ENCODE results near the gene COL24A1. TPM values are rescaled to one million over a fixed set of nuclear protein-coding genes. Genes with fewer than 3 reads are reported as not detected.

COL24A1 gene
- total RNA-seq, 1 experiment from 2014 or later, result 0.15 TPM

GRCh38 chr1:85938829-85939228, 217.7 kb downstream of the COL24A1 start:
- CTCF ChIA-PET, result no interaction called here
- POLR2A ChIA-PET (ENCODE audit: low non-redundant PET), result no interaction called here
- H3K27me3 ChIP-seq (replicated peaks; ENCODE audit: insufficient read depth, low read depth, low read length, poor library complexity), result no peaks in the 10 kb centered on the region
- intact Hi-C loops (cut with micrococcal nuclease; ENCODE audit: unreplicated experiment), result no loop called here
- H3K9me3 ChIP-seq (ENCODE audit: low read depth, low read length, poor library complexity, severe bottlenecking), result no peaks in the 10 kb centered on the region
- TF ChIP-seq CTCF (conservative IDR thresholded peaks at IDR 0.05; ENCODE audit: low read depth, low read length) (no peak), EZH2 (IDR thresholded peaks at IDR 0.05; ENCODE audit: borderline replicate concordance, low read depth, low read length, poor library complexity, severe bottlenecking) (no peak)
- no peak overlapping the region for H3K27ac ChIP-seq (ENCODE audit: low read depth, low read length, poor library complexity, severe bottlenecking)
- H3K36me3 ChIP-seq (ENCODE audit: insufficient read depth, low read length, poor library complexity, severe bottlenecking), result no peaks in the 10 kb centered on the region
- BruUV-seq (replicated peaks), result no TSS peak
- no peak overlapping the region for H3K4me3 ChIP-seq (ENCODE audit: low read depth, low read length, poor library complexity, severe bottlenecking)
- DNase-seq (ENCODE audit: low spot score), result no peak
- no peaks in the 10 kb centered on the region for H3K4me1 ChIP-seq (ENCODE audit: insufficient read depth, low read length, poor library complexity, severe bottlenecking)

GRCh38 chr1:85936470-85936869, 220.1 kb downstream of the COL24A1 start:
- Histone ChIP-seq H3K36me3 (ENCODE audit: insufficient read depth, low read length, poor library complexity, severe bottlenecking) (no peaks in the 10 kb centered on the region), H3K4me3 (ENCODE audit: low read depth, low read length, poor library complexity, severe bottlenecking) (no peak overlapping the region), H3K27ac (ENCODE audit: low read depth, low read length, poor library complexity, severe bottlenecking) (no peak overlapping the region), H3K9me3 (ENCODE audit: low read depth, low read length, poor library complexity, severe bottlenecking) (no peaks in the 10 kb centered on the region), H3K27me3 (replicated peaks; ENCODE audit: insufficient read depth, low read depth, low read length, poor library complexity) (no peaks in the 10 kb centered on the region), H3K4me1 (ENCODE audit: insufficient read depth, low read length, poor library complexity, severe bottlenecking) (no peaks in the 10 kb centered on the region)
- no TSS peak for BruUV-seq (replicated peaks)
- ChIA-PET POLR2A (ENCODE audit: low non-redundant PET) (no interaction called here), CTCF (no interaction called here)
- TF ChIP-seq EZH2 (IDR thresholded peaks at IDR 0.05; ENCODE audit: borderline replicate concordance, low read depth, low read length, poor library complexity, severe bottlenecking), result no peak
- TF ChIP-seq CTCF (conservative IDR thresholded peaks at IDR 0.05; ENCODE audit: low read depth, low read length), result no peak
- intact Hi-C loops (cut with micrococcal nuclease; ENCODE audit: unreplicated experiment), result no loop called here
- no peak for DNase-seq (ENCODE audit: low spot score)

- BruUV-seq (replicated peaks), result no TSS peak
- TF ChIP-seq CTCF (conservative IDR thresholded peaks at IDR 0.05; ENCODE audit: low read depth, low read length) (no peak), EZH2 (IDR thresholded peaks at IDR 0.05; ENCODE audit: borderline replicate concordance, low read depth, low read length, poor library complexity, severe bottlenecking) (no peak)
- DNase-seq (ENCODE audit: low spot score), result no peak
- H3K9me3 ChIP-seq (ENCODE audit: low read depth, low read length, poor library complexity, severe bottlenecking), result no peaks in the 10 kb centered on the region
- ChIA-PET CTCF (no interaction called here), POLR2A (ENCODE audit: low non-redundant PET) (no interaction called here)
- H3K4me1 ChIP-seq (ENCODE audit: insufficient read depth, low read length, poor library complexity, severe bottlenecking), result no peaks in the 10 kb centered on the region
- intact Hi-C loops (cut with micrococcal nuclease; ENCODE audit: unreplicated experiment), result no loop called here
- H3K4me3 ChIP-seq (ENCODE audit: low read depth, low read length, poor library complexity, severe bottlenecking), result no peak overlapping the region
- no peak overlapping the region for H3K27ac ChIP-seq (ENCODE audit: low read depth, low read length, poor library complexity, severe bottlenecking)
- no peaks in the 10 kb centered on the region for H3K36me3 ChIP-seq (ENCODE audit: insufficient read depth, low read length, poor library complexity, severe bottlenecking)
- H3K27me3 ChIP-seq (replicated peaks; ENCODE audit: insufficient read depth, low read depth, low read length, poor library complexity), result no peaks in the 10 kb centered on the region
Observed at GRCh38 chr1:85936057-85936456, 220.5 kb downstream of the COL24A1 start.

All from A673 (cell line).